GM13977 (cell line): ENCODE measurements around the gene APOD.

ENCODE experiments used
- DNase-seq: peaks from one replicate; pipeline ENCODE4 v3.0.0; 2012; ENCODE audit warnings: low spot score
- in situ Hi-C: fragments of 300-500 bp; cut with MboI; formaldehyde crosslinking; loops from one replicate; pipeline ENCODE4 v1.12.0; 2022; ENCODE audit warnings: low sequenced_read_pairs, low pct_unique_long_range_greater_than_20kb, mixed read lengths, inconsistent platforms; ENCODE audit not compliant: unreplicated experiment
- TF ChIP-seq, protein P1 (sequence below): IDR thresholded peaks from 2 replicates; pipeline ENCODE4 v1.5.1; 2012; ENCODE audit warnings: mild to moderate bottlenecking, control low read depth; ENCODE audit not compliant: insufficient read depth; ENCODE audit errors: extremely low read depth, missing control alignments

APOD gene

DNA sequence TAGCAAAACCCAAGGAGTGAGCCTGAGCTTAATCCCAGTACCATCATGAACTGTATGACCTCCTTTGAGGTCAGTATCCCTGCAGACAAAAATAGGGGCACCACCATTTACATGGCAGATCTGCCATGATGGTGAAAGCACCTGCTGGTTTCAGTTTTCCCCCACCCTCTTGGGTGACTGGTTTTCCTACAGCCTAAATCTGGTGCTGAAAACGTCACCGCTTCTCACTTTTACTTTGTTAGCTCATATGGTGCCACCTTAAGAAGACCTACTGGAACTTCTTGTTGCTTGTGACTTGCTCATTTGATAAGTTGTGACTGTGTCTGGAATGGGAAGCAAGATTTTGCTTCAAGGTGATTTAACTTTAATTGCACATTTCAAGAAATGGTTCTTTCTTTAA lies 45.7 kb downstream of the APOD start:
- in situ Hi-C loops: loop anchor here (25.0 kb wide), 2 partner anchors 401 to 851 kb away; partner anchors contain the start of gene FAM43A
- TF ChIP-seq, protein P1, sequence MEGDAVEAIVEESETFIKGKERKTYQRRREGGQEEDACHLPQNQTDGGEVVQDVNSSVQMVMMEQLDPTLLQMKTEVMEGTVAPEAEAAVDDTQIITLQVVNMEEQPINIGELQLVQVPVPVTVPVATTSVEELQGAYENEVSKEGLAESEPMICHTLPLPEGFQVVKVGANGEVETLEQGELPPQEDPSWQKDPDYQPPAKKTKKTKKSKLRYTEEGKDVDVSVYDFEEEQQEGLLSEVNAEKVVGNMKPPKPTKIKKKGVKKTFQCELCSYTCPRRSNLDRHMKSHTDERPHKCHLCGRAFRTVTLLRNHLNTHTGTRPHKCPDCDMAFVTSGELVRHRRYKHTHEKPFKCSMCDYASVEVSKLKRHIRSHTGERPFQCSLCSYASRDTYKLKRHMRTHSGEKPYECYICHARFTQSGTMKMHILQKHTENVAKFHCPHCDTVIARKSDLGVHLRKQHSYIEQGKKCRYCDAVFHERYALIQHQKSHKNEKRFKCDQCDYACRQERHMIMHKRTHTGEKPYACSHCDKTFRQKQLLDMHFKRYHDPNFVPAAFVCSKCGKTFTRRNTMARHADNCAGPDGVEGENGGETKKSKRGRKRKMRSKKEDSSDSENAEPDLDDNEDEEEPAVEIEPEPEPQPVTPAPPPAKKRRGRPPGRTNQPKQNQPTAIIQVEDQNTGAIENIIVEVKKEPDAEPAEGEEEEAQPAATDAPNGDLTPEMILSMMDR: no peak
- peak; percentile 36 for DNase-seq

DNA sequence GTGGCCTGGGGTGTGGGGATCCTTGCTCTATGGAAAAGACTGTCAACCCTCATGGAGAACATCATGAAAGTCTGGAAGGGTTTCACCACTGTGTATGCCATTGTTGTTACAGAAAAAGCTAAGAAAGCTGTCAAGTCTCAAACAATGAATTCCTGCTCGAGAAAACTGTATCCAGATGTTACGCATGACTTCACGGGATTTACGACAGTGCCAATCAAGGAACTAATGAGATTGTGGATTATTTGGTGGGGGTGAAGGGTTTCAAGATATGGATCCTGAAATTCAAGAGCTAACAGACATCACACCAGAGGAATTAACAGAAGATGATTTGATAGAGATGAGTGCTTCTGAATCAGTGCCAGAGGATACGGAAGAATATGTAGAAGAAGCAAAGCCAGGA lies 48.4 kb downstream of the APOD start:
- in situ Hi-C loops: loop anchor here (25.0 kb wide), 2 partner anchors 398 to 848 kb away; partner anchors contain the start of gene FAM43A
- no peak for DNase-seq
- TF ChIP-seq, protein P1: no peak

DNA sequence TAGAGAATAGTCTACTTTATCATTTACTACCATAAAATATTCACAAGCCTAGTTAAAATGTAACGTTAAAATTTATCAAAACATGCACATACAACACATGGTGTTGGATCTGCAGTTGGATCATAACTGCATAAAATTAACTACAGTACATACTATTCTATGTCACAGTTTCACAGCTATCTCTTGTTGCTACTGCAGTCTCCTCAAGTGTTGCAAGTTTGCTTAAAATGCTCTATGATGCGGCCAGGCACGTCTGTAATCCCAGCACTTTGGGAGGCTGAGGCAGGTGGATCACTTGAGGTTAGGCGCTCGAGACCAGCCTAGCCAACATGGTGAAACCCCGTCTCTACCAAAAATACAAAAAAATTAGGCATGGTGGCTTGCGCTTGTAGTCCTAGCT lies 50.9 kb downstream of the APOD start:
- in situ Hi-C loops: loop anchor here (25.0 kb wide), 2 partner anchors 396 to 846 kb away; partner anchors contain the start of gene FAM43A
- TF ChIP-seq, protein P1: no peak
- no peak for DNase-seq

DNA sequence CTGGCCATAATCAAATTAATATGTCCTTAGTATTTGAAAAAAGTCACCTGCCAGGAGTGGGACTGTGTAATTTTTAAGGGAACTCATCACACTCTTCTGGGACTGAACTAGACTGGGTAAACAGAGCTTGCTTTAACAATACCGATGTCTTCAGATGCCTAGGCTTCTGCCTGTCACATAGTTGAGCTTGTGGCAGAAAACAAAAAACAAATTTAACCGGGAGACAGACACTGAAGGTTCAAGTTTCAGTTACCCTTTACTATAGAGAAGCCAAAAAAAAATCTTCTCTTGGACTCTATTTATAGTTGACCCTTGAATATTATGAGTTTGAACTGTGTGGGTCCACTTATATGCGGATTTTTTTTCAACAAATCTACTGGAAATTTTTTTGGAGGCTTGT lies 51.4 kb downstream of the APOD start:
- in situ Hi-C loops: loop anchor here (25.0 kb wide), 2 partner anchors 395 to 845 kb away; partner anchors contain the start of gene FAM43A
- DNase-seq: no peak
- TF ChIP-seq, protein P1: no peak

DNA sequence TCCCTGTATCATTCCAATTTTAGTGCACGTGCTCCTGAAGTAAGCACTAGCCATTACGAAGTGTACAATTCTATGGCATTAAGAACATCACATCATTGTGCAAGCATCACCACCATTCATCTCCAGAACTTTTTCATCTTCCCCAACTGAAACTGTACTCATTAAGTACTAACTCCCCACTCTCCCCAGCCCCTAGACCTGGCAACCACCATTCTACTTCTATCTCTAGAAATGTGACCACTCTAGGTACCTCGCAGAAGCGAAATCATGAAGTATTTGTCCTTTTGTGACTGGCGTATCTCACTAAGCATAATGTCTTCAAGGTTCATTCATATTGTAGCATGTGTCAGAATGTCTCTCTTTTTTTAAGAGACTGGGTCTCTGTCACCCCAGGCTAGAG lies 52.1 kb downstream of the APOD start:
- TF ChIP-seq, protein P1: no peak
- in situ Hi-C loops: loop anchor here (25.0 kb wide), 2 partner anchors 394 to 844 kb away; partner anchors contain the start of gene FAM43A

DNA sequence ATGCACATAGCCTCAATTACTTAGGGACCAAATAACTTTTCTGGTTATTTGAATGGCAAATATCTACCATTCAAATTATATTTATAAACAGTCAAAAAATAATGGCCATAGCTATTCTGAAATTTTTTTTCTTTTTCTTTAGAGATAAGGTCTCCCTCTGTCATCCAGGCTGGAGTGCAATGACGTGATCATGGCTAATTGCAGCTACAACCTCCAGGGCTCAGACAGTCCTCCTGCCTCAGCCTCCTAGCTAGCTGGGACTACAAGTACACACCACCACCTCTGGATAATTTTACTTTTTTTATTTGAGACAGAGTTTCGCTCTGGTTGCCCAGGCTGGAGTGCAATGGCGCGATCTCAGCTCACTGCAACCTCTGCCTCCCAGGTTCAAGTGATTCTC lies 57.2 kb downstream of the APOD start:
- TF ChIP-seq, protein P1: no peak
- no peak for DNase-seq
- in situ Hi-C loops: loop anchor here (25.0 kb wide), 2 partner anchors 389 to 839 kb away; partner anchors contain the start of gene FAM43A

More for the DNA sequence above, 52.1 kb downstream of the APOD start:
- no peak for DNase-seq
